Stimulated activated CD4-positive, alpha-beta T cell treated with anti-CD3 and anti-CD28 coated beads, Interleukin-1b, Interleukin-23, amount 100 ng/mL, for 24 hours (primary cell): ENCODE data around the gene ZNF579.
"Not testable (repeated sequence)": the region's sequence is repeated elsewhere in the genome, so short reads cannot be mapped to it uniquely, and the experiment has no call there.

ENCODE experiments used
- DNase-seq, 4 experiments: peaks; one replicate each; pipeline ENCODE4 v3.0.0-alpha.2; 2020; ENCODE audit warnings: low read depth in 4 of 4, low spot score in 1 of 4

Gene ZNF579

GRCh38 chr19:55542292-55542855, 38.3 kb downstream of the ZNF579 start:
- no peak for DNase-seq

- no peak for DNase-seq
Observed at GRCh38 chr19:55541091-55541490, 39.6 kb downstream of the ZNF579 start.

- no peak for DNase-seq
Observed at GRCh38 chr19:55540619-55541018, 40.0 kb downstream of the ZNF579 start.

- DNase-seq: no peak
Observed at GRCh38 chr19:55539090-55539984, 41.3 kb downstream of the ZNF579 start.

GRCh38 chr19:55538132-55538531, 42.5 kb downstream of the ZNF579 start:
- no peak for DNase-seq

GRCh38 chr19:55537741-55538111, 42.9 kb downstream of the ZNF579 start:
- no peak for DNase-seq

GRCh38 chr19:55536951-55537740, 43.5 kb downstream of the ZNF579 start, which contains the start of gene SBK2:
Gene SBK2 (minus strand): TSS chr19:55537133. CDS start chr19:55536294, 839 bp downstream.
- no peak for DNase-seq

- DNase-seq: no peak
Observed at GRCh38 chr19:55536366-55536765, 44.3 kb downstream of the ZNF579 start.

- no peak for DNase-seq
Observed at GRCh38 chr19:55535965-55536350, 44.7 kb downstream of the ZNF579 start.

- DNase-seq: no peak
Observed at GRCh38 chr19:55535173-55535964, 45.3 kb downstream of the ZNF579 start.

- not testable (repeated sequence) for DNase-seq
Observed at GRCh38 chr19:55534280-55534679, 46.4 kb downstream of the ZNF579 start.

- no peak for DNase-seq
Observed at GRCh38 chr19:55530996-55531395, 49.7 kb downstream of the ZNF579 start.

- no peak for DNase-seq
Observed at GRCh38 chr19:55529636-55530234, 50.9 kb downstream of the ZNF579 start.

GRCh38 chr19:55528030-55528803, 52.4 kb downstream of the ZNF579 start:
- DNase-seq: no peak

- no peak for DNase-seq
Observed at GRCh38 chr19:55527197-55528029, 53.2 kb downstream of the ZNF579 start.
